ENCODE measurements around the gene TERT. TPM values are rescaled to one million over a fixed set of nuclear protein-coding genes. Genes with fewer than 3 reads are reported as not detected.
"Not testable (repeated sequence)": the region's sequence is repeated elsewhere in the genome, so short reads cannot be mapped to it uniquely, and the experiment has no call there.

The TERT gene
- total RNA-seq, 2 donors from 2014 or later, result 3.6 TPM; not detected in 1

DNA sequence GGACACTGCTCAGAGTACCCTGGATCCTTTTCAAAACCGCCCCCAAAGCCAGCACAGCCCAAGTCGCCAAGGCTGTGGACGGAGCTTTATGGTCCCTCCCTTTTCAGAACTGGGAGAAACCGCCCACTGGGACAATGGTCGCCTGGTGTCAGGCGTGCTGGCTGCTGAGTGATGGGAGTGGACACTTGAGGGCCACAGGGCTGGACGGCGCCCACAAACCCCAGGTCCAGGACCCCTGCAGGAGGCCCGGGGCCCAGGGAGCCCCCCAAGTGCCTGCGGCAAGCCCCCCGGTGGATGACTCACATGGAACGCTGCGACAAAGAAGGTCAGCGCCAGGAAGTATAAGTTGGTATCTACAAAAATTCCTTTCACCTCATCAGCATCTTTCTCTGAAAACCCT, 39.1 kb upstream of the TERT start:
- Histone ChIP-seq H3K36me3 (peaks cover 6 to 12% of the 10 kb centered on the region in 2 donors), H3K27me3 (replicated peaks; ENCODE audit: insufficient read depth) (no peaks in the 10 kb centered on the region), H3K4me3 (no peak overlapping the region), H3K4me1 (replicated peaks) (no peaks in the 10 kb centered on the region), H3K27ac (no peak overlapping the region), H3K9me3 (no peaks in the 10 kb centered on the region)
- TF ChIP-seq, protein P1, sequence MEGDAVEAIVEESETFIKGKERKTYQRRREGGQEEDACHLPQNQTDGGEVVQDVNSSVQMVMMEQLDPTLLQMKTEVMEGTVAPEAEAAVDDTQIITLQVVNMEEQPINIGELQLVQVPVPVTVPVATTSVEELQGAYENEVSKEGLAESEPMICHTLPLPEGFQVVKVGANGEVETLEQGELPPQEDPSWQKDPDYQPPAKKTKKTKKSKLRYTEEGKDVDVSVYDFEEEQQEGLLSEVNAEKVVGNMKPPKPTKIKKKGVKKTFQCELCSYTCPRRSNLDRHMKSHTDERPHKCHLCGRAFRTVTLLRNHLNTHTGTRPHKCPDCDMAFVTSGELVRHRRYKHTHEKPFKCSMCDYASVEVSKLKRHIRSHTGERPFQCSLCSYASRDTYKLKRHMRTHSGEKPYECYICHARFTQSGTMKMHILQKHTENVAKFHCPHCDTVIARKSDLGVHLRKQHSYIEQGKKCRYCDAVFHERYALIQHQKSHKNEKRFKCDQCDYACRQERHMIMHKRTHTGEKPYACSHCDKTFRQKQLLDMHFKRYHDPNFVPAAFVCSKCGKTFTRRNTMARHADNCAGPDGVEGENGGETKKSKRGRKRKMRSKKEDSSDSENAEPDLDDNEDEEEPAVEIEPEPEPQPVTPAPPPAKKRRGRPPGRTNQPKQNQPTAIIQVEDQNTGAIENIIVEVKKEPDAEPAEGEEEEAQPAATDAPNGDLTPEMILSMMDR (IDR thresholded peaks at IDR 0.05), result no peak
- TF ChIP-seq POLR2AphosphoS5 (IDR thresholded peaks at IDR 0.05) (no peak), POLR2A (IDR thresholded peaks at IDR 0.05) (no peak)
- no peak for DNase-seq (ENCODE audit: low spot score)
- intact Hi-C loops (cut with DNase I), result no loop called here
- WGBS, result 95% methylated on average over 14 of the region's 14 CpGs

DNA sequence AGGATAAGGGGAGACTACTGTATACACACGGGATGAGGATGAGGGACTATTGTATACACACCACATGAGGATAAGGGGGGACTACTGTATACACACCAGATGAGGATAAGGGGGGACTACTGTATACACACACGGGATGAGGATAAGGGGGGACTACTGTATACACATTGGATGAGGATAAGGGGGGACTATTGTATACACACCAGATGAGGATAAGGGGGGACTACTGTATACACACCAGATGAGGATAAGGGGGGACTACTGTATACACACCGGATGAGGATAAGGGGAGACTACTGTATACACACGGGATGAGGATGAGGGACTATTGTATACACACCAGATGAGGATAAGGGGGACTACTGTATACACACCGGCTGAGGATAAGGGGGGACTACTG, 38.4 kb upstream of the TERT start:
- H3K27ac ChIP-seq; H3K4me3 ChIP-seq; H3K9me3 ChIP-seq; H3K4me1 ChIP-seq (replicated peaks); intact Hi-C loops (cut with DNase I); H3K27me3 ChIP-seq (replicated peaks; ENCODE audit: insufficient read depth); DNase-seq (ENCODE audit: low spot score): not testable (repeated sequence)
- peaks cover 6 to 12% of the 10 kb centered on the region in 2 donors for H3K36me3 ChIP-seq
- WGBS, result 83% methylated on average over 5 of the region's 5 CpGs

DNA sequence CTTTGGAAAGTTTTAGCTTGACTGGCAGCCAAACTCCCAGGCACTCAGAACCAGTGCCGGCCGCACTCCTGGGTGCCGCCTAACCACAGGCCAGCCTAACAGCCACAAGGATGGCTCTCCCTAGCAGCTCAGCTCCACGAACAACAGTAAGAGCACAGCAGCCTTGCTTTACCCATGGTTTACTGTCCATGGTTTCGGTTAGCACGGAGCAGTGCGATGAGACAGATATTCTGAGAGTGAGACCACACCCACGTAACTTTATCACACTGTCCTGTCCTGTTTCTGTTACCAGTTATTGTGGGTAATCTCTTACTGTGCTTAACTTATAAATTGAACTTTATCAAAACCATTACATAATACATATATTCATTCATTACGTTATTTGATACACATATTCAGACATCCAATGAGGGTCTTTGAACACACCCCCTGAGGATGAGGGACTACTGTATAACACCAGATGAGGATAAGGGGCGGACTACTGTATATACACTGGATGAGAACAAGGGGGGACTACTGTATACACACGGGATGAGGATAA, 37.7 kb upstream of the TERT start:
- intact Hi-C loops (cut with DNase I), result no loop called here
- Histone ChIP-seq H3K4me1 (replicated peaks) (no peaks in the 10 kb centered on the region), H3K9me3 (no peaks in the 10 kb centered on the region), H3K27me3 (replicated peaks; ENCODE audit: insufficient read depth) (no peaks in the 10 kb centered on the region), H3K27ac (no peak overlapping the region), H3K36me3 (peaks cover 4 to 9% of the 10 kb centered on the region in 2 donors), H3K4me3 (no peak overlapping the region)
- 88% methylated on average over 11 of the region's 11 CpGs for WGBS
- no peak for DNase-seq (ENCODE audit: low spot score)
- TF ChIP-seq POLR2AphosphoS5 (IDR thresholded peaks at IDR 0.05) (no peak), POLR2A (IDR thresholded peaks at IDR 0.05) (no peak)
- TF ChIP-seq, protein P1 (IDR thresholded peaks at IDR 0.05), result no peak

DNA sequence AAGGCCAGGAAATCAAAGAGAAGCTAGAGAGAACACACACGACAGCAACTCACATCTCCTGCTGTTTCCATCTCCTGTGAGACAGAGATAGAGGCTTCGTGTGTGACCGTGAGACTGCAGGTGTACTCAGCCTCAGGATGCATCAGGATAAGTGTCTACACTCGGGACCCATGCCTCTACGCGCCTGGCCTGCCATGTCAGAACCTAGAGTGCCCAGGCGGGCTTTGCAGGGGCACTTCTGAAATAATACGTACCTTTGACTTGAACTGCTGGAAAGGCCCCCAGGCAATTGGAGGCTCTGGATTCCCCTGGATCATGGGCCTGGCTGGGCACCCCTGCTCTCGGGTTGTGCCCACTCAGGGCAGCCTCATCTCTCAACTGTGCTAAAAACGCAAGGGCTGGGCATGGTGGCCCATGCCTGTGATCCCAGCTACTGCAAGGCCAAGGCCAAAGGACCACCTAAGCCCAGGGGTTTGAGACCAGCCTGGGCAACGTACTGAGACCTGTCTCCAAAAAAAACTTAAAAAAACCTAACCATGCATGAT, 37.1 kb upstream of the TERT start:
- 90% methylated on average over 11 of the region's 11 CpGs for WGBS
- DNase-seq (ENCODE audit: low spot score), result no peak
- no peaks in the 10 kb centered on the region for H3K4me1 ChIP-seq (replicated peaks)
- H3K4me3 ChIP-seq, result no peak overlapping the region
- intact Hi-C loops (cut with DNase I), result no loop called here
- no peaks in the 10 kb centered on the region for H3K9me3 ChIP-seq
- TF ChIP-seq POLR2A (IDR thresholded peaks at IDR 0.05), result no peak
- TF ChIP-seq, protein P1 (IDR thresholded peaks at IDR 0.05), result no peak
- no peak for TF ChIP-seq POLR2AphosphoS5 (IDR thresholded peaks at IDR 0.05)
- no peaks in the 10 kb centered on the region for H3K27me3 ChIP-seq (replicated peaks; ENCODE audit: insufficient read depth)
- H3K36me3 ChIP-seq, result peaks cover 0 to 4% of the 10 kb centered on the region in 2 donors
- H3K27ac ChIP-seq, result peak overlapping the region in 1 of 2 donors; percentile 26

DNA sequence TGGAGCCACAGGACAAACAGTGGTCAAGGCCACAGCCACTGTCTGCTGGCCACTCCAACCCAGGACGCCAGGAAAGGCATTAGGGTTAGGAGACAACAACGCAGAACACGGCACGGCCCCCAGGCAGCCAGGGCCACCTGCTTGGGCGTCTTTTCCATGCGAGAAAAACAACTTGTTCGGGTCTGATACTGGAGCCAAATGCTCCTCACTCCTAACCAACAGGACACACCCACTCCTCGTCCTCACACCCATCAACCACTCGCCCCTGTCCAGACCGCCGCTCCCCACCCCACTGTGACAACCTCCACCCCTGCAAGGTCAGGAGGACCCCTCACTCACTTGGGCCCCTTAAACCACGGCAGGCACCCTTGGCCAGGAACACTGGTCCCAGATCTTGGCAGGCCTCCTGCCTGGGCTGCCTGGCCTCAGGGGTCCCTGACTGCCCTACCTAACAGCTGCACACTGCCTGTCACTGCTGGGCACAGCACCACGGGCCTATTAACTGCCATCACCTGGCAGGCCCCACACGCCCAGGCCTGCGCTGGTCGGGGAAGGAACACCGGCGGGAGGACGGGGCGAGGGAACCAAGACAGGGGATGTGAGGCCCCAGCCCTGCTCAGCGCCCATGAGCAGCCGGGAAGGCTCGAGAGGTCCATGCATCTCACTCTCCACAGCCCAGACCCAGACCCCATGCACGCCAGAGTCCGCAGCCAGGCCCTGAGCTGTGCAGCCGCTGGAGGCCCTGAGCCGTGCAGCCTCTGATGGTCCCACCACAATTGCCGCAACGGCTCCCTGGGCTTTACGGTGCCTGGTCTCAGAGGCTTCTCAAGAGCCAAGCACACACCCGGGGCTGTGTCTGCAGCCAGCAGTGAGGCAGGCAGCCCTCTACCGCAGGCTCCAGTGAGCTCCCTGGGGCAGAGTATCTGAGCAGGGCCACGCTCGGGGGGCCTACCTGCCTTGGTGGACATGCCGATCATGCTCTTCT, 36.3 kb upstream of the TERT start:
- Histone ChIP-seq H3K27ac (peak overlapping the region; percentile 26 to 29), H3K4me3 (no peak overlapping the region), H3K4me1 (replicated peaks) (no peaks in the 10 kb centered on the region), H3K9me3 (no peaks in the 10 kb centered on the region), H3K36me3 (peaks cover 0 to 3% of the 10 kb centered on the region in 2 donors), H3K27me3 (replicated peaks; ENCODE audit: insufficient read depth) (no peaks in the 10 kb centered on the region)
- no peak for TF ChIP-seq POLR2A (IDR thresholded peaks at IDR 0.05)
- TF ChIP-seq, protein P1 (IDR thresholded peaks at IDR 0.05), result no peak
- no peak for TF ChIP-seq POLR2AphosphoS5 (IDR thresholded peaks at IDR 0.05)
- WGBS, result 62% methylated on average over 34 of the region's 35 CpGs
- peak; percentile 28 for DNase-seq (ENCODE audit: low spot score)
- intact Hi-C loops (cut with DNase I), result no loop called here

Measured in prostate gland (tissue), 2 donors.